ENCODE measurements around the gene DCP1A. TPM values are rescaled to one million over a fixed set of nuclear protein-coding genes. Genes with fewer than 3 reads are reported as not detected.
"Not testable (repeated sequence)": the region's sequence is repeated elsewhere in the genome, so short reads cannot be mapped to it uniquely, and the experiment has no call there.

The DCP1A gene
- total RNA-seq, 1 donor from 2014 or later, result 17.3 TPM

DNA sequence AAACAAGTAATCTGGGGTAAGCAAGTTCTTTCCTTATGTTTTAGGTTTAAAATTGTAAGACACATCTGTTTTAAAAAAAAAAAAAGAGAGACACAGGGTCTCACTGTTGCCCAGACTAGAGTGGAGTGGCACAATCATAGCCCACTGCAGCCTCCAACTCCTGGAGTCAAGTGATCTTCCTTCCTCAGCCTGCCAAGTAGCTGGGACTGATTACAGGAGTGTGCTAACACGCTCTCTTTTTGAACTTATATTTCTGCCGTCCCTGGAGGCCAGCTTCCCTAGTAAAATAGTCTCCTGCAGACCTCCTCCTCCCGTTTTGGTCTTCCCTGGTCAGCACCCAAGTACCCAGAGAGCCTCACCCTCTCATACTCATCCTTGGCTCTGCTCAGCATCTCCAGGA is 35.5 kb downstream of the DCP1A start:
- DNase-seq, result no peak
- Histone ChIP-seq H3K27me3 (ENCODE audit: low read depth) (no peaks in the 10 kb centered on the region), H3K9me3 (replicated peaks) (no peaks in the 10 kb centered on the region), H3K27ac (replicated peaks) (peak overlapping the region; percentile 23), H3K36me3 (peaks cover 53% of the 10 kb centered on the region), H3K4me1 (peaks cover 34% of the 10 kb centered on the region), H3K4me3 (no peak overlapping the region)
- no peak for TF ChIP-seq CTCF (IDR thresholded peaks at IDR 0.05; ENCODE audit: borderline replicate concordance)
- intact Hi-C loops (cut with micrococcal nuclease), result no loop called here

GRCh38 chr3:53303957-53304356 is 43.4 kb downstream of the DCP1A start:
- H3K4me3 ChIP-seq, result no peak overlapping the region
- H3K4me1 ChIP-seq, result peaks cover 34% of the 10 kb centered on the region
- no peaks in the 10 kb centered on the region for H3K27me3 ChIP-seq (ENCODE audit: low read depth)
- H3K9me3 ChIP-seq (replicated peaks), result no peaks in the 10 kb centered on the region
- H3K27ac ChIP-seq (replicated peaks), result peak overlapping the region; percentile 82
- peaks cover 60% of the 10 kb centered on the region for H3K36me3 ChIP-seq
- no peak for DNase-seq
- TF ChIP-seq CTCF (IDR thresholded peaks at IDR 0.05; ENCODE audit: borderline replicate concordance), result no peak
- intact Hi-C loops (cut with micrococcal nuclease), result loop anchor here (10.0 kb wide), 1 partner anchor 411 kb away; no protein-coding TSS in a partner anchor

- Histone ChIP-seq H3K27ac (replicated peaks) (peak overlapping the region; percentile 82), H3K4me3 (no peak overlapping the region), H3K4me1 (peaks cover 34% of the 10 kb centered on the region), H3K27me3 (ENCODE audit: low read depth) (no peaks in the 10 kb centered on the region), H3K36me3 (peaks cover 60% of the 10 kb centered on the region), H3K9me3 (replicated peaks) (no peaks in the 10 kb centered on the region)
- no peak for TF ChIP-seq CTCF (IDR thresholded peaks at IDR 0.05; ENCODE audit: borderline replicate concordance)
- DNase-seq, result peak; percentile 38
- intact Hi-C loops (cut with micrococcal nuclease), result loop anchor here (10.0 kb wide), 1 partner anchor 411 kb away; no protein-coding TSS in a partner anchor
Measured at GRCh38 chr3:53303549-53303948, 43.8 kb downstream of the DCP1A start.

- Histone ChIP-seq H3K9me3 (replicated peaks) (no peaks in the 10 kb centered on the region), H3K36me3 (peaks cover 55% of the 10 kb centered on the region), H3K27me3 (ENCODE audit: low read depth) (no peaks in the 10 kb centered on the region), H3K4me1 (peaks cover 29% of the 10 kb centered on the region), H3K4me3 (no peak overlapping the region), H3K27ac (replicated peaks) (no peak overlapping the region)
- TF ChIP-seq CTCF (IDR thresholded peaks at IDR 0.05; ENCODE audit: borderline replicate concordance), result no peak
- DNase-seq, result no peak
- intact Hi-C loops (cut with micrococcal nuclease), result loop anchor here (10.0 kb wide), 1 partner anchor 414 kb away; no protein-coding TSS in a partner anchor
Measured at GRCh38 chr3:53300826-53301225, 46.5 kb downstream of the DCP1A start.

GRCh38 chr3:53299611-53300023 is 47.7 kb downstream of the DCP1A start:
- not testable (repeated sequence) for H3K4me3 ChIP-seq; H3K9me3 ChIP-seq (replicated peaks); DNase-seq; H3K27me3 ChIP-seq (ENCODE audit: low read depth)
- intact Hi-C loops (cut with micrococcal nuclease), result loop anchor here (10.0 kb wide), 1 partner anchor 415 kb away; no protein-coding TSS in a partner anchor
- Histone ChIP-seq H3K27ac (replicated peaks) (peak overlapping the region; percentile 43), H3K4me1 (peaks cover 34% of the 10 kb centered on the region), H3K36me3 (peaks cover 51% of the 10 kb centered on the region)
- peak; percentile 94 for TF ChIP-seq CTCF (IDR thresholded peaks at IDR 0.05; ENCODE audit: borderline replicate concordance)
